ENCODE measurements around the gene PVALEF. TPM values are rescaled to one million over a fixed set of nuclear protein-coding genes. Genes with fewer than 3 reads are reported as not detected.

PVALEF gene
- total RNA-seq, 4 donors from 2014 or later, result not detected

- intact Hi-C loops (cut with DNase I; ENCODE audit: low total_unique reads), result no loop called here
- no peak for DNase-seq
- Histone ChIP-seq H3K4me3 (no peak overlapping the region), H3K36me3 (no peaks in the 10 kb centered on the region), H3K27ac (no peak overlapping the region), H3K9me3 (no peaks in the 10 kb centered on the region), H3K4me1 (peaks cover 0 to 5% of the 10 kb centered on the region in 2 donors), H3K27me3 (no peaks in the 10 kb centered on the region)
- TF ChIP-seq CTCF (IDR thresholded peaks at IDR 0.05) (no peak), POLR2A (IDR thresholded peaks at IDR 0.05) (no peak)
Measured at GRCh38 chr17:81162491-81162890, 2.8 kb upstream of the PVALEF start.

- Histone ChIP-seq H3K36me3 (no peaks in the 10 kb centered on the region), H3K4me3 (no peak overlapping the region), H3K4me1 (peaks cover 0 to 5% of the 10 kb centered on the region in 2 donors), H3K27me3 (no peaks in the 10 kb centered on the region), H3K9me3 (no peaks in the 10 kb centered on the region), H3K27ac (no peak overlapping the region)
- intact Hi-C loops (cut with DNase I; ENCODE audit: low total_unique reads), result no loop called here
- DNase-seq, result no peak
- TF ChIP-seq POLR2A (IDR thresholded peaks at IDR 0.05) (no peak), CTCF (IDR thresholded peaks at IDR 0.05) (no peak)
Measured at GRCh38 chr17:81163051-81163695, 2.1 kb upstream of the PVALEF start.

GRCh38 chr17:81163703-81164370 lies 1.5 kb upstream of the PVALEF start:
- H3K27ac ChIP-seq, result no peak overlapping the region

GRCh38 chr17:81164371-81165245 lies 699 bp upstream of the PVALEF start:
- Histone ChIP-seq H3K36me3 (no peaks in the 10 kb centered on the region), H3K4me1 (peaks cover 0 to 5% of the 10 kb centered on the region in 2 donors), H3K27me3 (no peaks in the 10 kb centered on the region), H3K27ac (no peak overlapping the region), H3K9me3 (no peaks in the 10 kb centered on the region), H3K4me3 (no peak overlapping the region)
- DNase-seq, result no peak
- intact Hi-C loops (cut with DNase I; ENCODE audit: low total_unique reads), result no loop called here
- TF ChIP-seq CTCF (IDR thresholded peaks at IDR 0.05), result no peak
- TF ChIP-seq POLR2A (IDR thresholded peaks at IDR 0.05), result no peak

More at GRCh38 chr17:81163703-81164370, 1.5 kb upstream of the PVALEF start:
- TF ChIP-seq CTCF (IDR thresholded peaks at IDR 0.05) (no peak), POLR2A (IDR thresholded peaks at IDR 0.05) (no peak)
- Histone ChIP-seq H3K4me3 (no peak overlapping the region), H3K36me3 (no peaks in the 10 kb centered on the region), H3K27me3 (no peaks in the 10 kb centered on the region), H3K9me3 (no peaks in the 10 kb centered on the region), H3K4me1 (peaks cover 0 to 5% of the 10 kb centered on the region in 2 donors)
- intact Hi-C loops (cut with DNase I; ENCODE audit: low total_unique reads), result no loop called here
- DNase-seq, result no peak

All from uterus (tissue), 4 donors.